ENCODE results near the gene ADAM10.
A peak's percentile ranks its signal among the peaks of the same experiment; 100 is the strongest.

Gene ADAM10

DNA sequence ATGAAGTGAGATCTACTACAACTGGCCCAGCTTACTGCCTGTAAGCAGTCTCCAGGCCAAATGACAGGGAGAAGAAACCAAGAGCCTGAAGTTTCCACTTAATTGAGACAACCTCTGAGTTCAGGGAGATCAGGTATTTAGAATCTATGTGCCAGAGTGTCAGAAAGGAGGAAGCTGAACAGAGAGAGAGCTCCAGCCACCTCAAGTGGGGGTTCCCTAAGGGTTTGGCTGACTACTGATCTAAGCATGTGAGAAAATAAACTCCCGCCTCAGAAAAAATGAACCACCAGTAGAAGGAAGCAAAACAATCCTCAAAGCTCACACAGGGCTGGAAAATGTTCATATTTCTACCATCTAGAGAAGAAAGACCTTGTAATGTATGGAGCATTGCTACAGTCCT lies 25.0 kb downstream of the ADAM10 start:
- no peak overlapping the region for H3K4me3 ChIP-seq (replicated peaks; ENCODE audit: insufficient read depth, low read length)
- H3K27ac ChIP-seq (replicated peaks), result peak overlapping the region; percentile 31
- H3K27me3 ChIP-seq (ENCODE audit: insufficient read depth, poor library complexity, severe bottlenecking), result no peaks in the 10 kb centered on the region
- peak in 1 of 2 experiments; percentile 77 for DNase-seq (ENCODE audit: low read depth in 1 of 2, low spot score in 1 of 2)
- TF ChIP-seq GABPA (IDR thresholded peaks at IDR 0.05; ENCODE audit: low read depth) (no peak), SPI1 (IDR thresholded peaks at IDR 0.05; ENCODE audit: borderline replicate concordance, low read depth) (0 out of 2 replicates have a peak, but pooled peaks have one; percentile 2)

DNA sequence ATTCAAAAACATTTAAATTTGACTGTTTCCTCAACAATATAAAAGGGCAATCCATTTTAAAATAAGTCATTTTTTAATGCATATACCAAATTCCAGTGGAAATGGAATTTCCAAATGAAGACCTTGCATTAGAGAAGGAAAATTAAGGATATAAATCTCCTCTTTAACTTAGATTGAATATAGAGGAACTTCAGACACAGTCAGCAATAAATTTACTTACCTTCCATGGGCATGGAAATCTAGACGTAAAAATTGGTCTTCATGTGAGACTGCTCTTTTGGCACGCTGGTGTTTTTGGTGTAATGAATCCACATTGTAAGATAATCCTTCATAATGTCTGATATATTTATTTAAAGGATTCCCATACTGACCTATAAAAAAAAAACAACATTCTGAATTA lies 32.1 kb downstream of the ADAM10 start:
- no peak for DNase-seq (ENCODE audit: low read depth in 1 of 2, low spot score in 1 of 2)
- H3K27me3 ChIP-seq (ENCODE audit: insufficient read depth, poor library complexity, severe bottlenecking), result no peaks in the 10 kb centered on the region
- TF ChIP-seq POLR2AphosphoS5 (IDR thresholded peaks at IDR 0.05; ENCODE audit: low read depth), result no peak
- H3K4me3 ChIP-seq (replicated peaks; ENCODE audit: insufficient read depth, low read length), result no peak overlapping the region
- H3K27ac ChIP-seq (replicated peaks), result no peak overlapping the region

DNA sequence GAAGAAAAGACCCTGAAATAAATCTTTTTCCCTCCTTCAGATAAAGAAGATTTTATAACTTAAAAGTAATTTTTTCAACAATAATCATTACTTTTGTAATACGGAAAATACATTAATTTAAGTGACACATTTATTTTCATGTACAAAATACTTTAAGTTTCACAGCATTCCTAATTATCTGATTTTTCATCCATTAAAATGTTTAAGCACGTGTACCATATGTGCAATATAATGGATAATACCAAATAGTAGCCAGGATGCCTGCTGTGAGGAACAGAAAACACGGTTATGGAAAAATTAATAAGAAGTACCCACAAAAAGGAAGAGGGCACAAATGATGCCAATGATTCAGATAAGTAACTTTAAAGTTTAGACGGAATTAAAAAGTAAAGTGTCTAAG lies 33.5 kb downstream of the ADAM10 start:
- TF ChIP-seq, protein P1, sequence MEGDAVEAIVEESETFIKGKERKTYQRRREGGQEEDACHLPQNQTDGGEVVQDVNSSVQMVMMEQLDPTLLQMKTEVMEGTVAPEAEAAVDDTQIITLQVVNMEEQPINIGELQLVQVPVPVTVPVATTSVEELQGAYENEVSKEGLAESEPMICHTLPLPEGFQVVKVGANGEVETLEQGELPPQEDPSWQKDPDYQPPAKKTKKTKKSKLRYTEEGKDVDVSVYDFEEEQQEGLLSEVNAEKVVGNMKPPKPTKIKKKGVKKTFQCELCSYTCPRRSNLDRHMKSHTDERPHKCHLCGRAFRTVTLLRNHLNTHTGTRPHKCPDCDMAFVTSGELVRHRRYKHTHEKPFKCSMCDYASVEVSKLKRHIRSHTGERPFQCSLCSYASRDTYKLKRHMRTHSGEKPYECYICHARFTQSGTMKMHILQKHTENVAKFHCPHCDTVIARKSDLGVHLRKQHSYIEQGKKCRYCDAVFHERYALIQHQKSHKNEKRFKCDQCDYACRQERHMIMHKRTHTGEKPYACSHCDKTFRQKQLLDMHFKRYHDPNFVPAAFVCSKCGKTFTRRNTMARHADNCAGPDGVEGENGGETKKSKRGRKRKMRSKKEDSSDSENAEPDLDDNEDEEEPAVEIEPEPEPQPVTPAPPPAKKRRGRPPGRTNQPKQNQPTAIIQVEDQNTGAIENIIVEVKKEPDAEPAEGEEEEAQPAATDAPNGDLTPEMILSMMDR (IDR thresholded peaks at IDR 0.05; ENCODE audit: insufficient read depth, low read length), result no peak
- TF ChIP-seq GABPA (IDR thresholded peaks at IDR 0.05; ENCODE audit: low read depth) (no peak), SPI1 (IDR thresholded peaks at IDR 0.05; ENCODE audit: borderline replicate concordance, low read depth) (no peak), POLR2AphosphoS5 (IDR thresholded peaks at IDR 0.05; ENCODE audit: low read depth) (no peak)
- TF ChIP-seq, protein P2, sequence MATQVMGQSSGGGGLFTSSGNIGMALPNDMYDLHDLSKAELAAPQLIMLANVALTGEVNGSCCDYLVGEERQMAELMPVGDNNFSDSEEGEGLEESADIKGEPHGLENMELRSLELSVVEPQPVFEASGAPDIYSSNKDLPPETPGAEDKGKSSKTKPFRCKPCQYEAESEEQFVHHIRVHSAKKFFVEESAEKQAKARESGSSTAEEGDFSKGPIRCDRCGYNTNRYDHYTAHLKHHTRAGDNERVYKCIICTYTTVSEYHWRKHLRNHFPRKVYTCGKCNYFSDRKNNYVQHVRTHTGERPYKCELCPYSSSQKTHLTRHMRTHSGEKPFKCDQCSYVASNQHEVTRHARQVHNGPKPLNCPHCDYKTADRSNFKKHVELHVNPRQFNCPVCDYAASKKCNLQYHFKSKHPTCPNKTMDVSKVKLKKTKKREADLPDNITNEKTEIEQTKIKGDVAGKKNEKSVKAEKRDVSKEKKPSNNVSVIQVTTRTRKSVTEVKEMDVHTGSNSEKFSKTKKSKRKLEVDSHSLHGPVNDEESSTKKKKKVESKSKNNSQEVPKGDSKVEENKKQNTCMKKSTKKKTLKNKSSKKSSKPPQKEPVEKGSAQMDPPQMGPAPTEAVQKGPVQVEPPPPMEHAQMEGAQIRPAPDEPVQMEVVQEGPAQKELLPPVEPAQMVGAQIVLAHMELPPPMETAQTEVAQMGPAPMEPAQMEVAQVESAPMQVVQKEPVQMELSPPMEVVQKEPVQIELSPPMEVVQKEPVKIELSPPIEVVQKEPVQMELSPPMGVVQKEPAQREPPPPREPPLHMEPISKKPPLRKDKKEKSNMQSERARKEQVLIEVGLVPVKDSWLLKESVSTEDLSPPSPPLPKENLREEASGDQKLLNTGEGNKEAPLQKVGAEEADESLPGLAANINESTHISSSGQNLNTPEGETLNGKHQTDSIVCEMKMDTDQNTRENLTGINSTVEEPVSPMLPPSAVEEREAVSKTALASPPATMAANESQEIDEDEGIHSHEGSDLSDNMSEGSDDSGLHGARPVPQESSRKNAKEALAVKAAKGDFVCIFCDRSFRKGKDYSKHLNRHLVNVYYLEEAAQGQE (IDR thresholded peaks at IDR 0.05; ENCODE audit: insufficient replicate concordance, low read depth), result no peak
- DNase-seq (ENCODE audit: low read depth in 1 of 2, low spot score in 1 of 2), result no peak
- Histone ChIP-seq H3K4me3 (replicated peaks; ENCODE audit: insufficient read depth, low read length) (no peak overlapping the region), H3K27ac (replicated peaks) (no peak overlapping the region), H3K27me3 (ENCODE audit: insufficient read depth, poor library complexity, severe bottlenecking) (no peaks in the 10 kb centered on the region)

DNA sequence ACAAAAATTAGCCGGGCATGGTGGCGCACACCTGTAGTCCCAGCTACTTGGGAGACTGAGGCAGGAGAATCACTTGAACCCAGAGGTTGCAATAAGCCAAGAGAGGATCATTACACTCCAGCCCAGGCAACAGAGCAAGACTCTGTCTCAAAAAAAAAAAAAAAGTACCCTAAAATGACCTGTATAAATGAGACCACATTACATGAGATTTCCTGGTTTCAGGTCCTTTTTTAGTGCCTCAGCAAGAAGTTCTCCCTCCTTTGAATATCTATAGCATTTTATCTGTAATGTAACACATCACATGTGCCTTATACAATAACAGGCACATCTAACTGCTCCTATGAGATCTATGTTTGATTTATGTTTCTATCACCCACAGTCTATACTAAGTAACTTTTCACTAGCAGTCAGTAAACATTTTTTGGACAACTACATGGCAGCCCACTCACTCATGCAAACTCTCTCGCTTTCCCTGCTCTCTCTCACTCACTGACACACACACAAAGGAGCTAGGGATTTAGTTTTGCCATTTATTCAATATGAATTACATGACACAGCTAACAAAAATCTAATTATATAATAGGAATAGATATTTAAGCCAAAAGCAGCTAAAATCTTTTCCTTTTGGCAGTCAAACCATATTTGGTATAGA lies 34.1 kb downstream of the ADAM10 start:
- DNase-seq (ENCODE audit: low read depth in 1 of 2, low spot score in 1 of 2), result no peak
- TF ChIP-seq SPI1 (IDR thresholded peaks at IDR 0.05; ENCODE audit: borderline replicate concordance, low read depth) (no peak), GABPA (IDR thresholded peaks at IDR 0.05; ENCODE audit: low read depth) (no peak), POLR2AphosphoS5 (IDR thresholded peaks at IDR 0.05; ENCODE audit: low read depth) (no peak)
- TF ChIP-seq, protein P2 (IDR thresholded peaks at IDR 0.05; ENCODE audit: insufficient replicate concordance, low read depth), result no peak
- TF ChIP-seq, protein P1 (IDR thresholded peaks at IDR 0.05; ENCODE audit: insufficient read depth, low read length), result no peak

DNA sequence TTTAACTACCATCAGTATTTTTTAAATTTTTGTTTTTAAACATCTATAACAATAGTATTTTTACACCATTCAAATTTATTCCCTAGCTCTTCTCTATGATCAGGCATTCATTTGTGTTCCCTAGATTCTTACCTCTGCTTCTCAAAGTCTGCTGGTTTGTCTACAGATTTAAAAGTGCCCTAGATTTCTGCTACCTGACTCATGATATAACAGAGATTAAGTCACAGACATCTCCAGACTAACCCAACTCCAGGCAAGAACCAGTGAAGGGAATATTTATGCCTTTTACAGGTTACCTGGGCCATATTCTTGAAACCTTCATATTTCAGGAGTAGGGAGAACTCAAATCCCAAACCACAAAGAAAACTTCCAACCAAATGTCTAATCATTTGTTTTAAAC lies 38.8 kb downstream of the ADAM10 start:
- TF ChIP-seq POLR2AphosphoS5 (IDR thresholded peaks at IDR 0.05; ENCODE audit: low read depth), result no peak
- DNase-seq (ENCODE audit: low read depth in 1 of 2, low spot score in 1 of 2), result no peak
- Histone ChIP-seq H3K4me3 (replicated peaks; ENCODE audit: insufficient read depth, low read length) (no peak overlapping the region), H3K27ac (replicated peaks) (no peak overlapping the region), H3K27me3 (ENCODE audit: insufficient read depth, poor library complexity, severe bottlenecking) (no peaks in the 10 kb centered on the region)

More for the DNA sequence above, 34.1 kb downstream of the ADAM10 start:
- H3K27ac ChIP-seq (replicated peaks), result no peak overlapping the region
- H3K27me3 ChIP-seq (ENCODE audit: insufficient read depth, poor library complexity, severe bottlenecking), result no peaks in the 10 kb centered on the region
- no peak overlapping the region for H3K4me3 ChIP-seq (replicated peaks; ENCODE audit: insufficient read depth, low read length)

All from HL-60 (cell line).